Muscle of leg (tissue), 9 donors: ENCODE results near the gene PLK3. TPM values are rescaled to one million over a fixed set of nuclear protein-coding genes. Genes with fewer than 3 reads are reported as not detected.

Experiments
- polyA plus RNA-seq, 8 donors: library from polyadenylated mRNA; unstranded; fragments of 120-200 nt; gene quantifications; one replicate each; pipeline versions ENCODE4 v1.2.1 to v1.2.3, GENCODE V29; 2013; ENCODE audit warnings: inconsistent platforms in 1 of 8, low replicate concordance in 1 of 8; ENCODE audit not compliant: insufficient read length in 8 of 8, insufficient read depth in 1 of 8
- total RNA-seq: library from RNA; stranded (reverse); fragments of 120-200 nt; gene quantifications from one replicate; pipeline ENCODE4 v1.2.4, GENCODE V29; 2013

PLK3 gene
- total and polyA plus RNA-seq, 9 donors = 8.3 to 20.8 (median 13.8) TPM

Other genes with a start within 250 kb of the PLK3 start
- gene TMEM53, start 125.9 kb upstream of the PLK3 start, total RNA-seq = 3.5 TPM
- 1 to 10 TPM; 5.4 to 7.8 (median 6.4) TPM for gene TMEM53, start 125.9 kb upstream of the PLK3 start, polyA plus RNA-seq
- 1.6 TPM for gene ARMH1, start 125.7 kb upstream of the PLK3 start, total RNA-seq
- 1 to 10 TPM; 1.3 to 2.6 (median 1.8) TPM for gene ARMH1, start 125.7 kb upstream of the PLK3 start, polyA plus RNA-seq
- not detected for gene RNU5D-1, start 69.2 kb upstream of the PLK3 start, total RNA-seq
- 1 to 10 TPM in 1 of 8 donors, not detected in 7; 1.5 TPM for gene RNU5D-1, start 69.2 kb upstream of the PLK3 start, polyA plus RNA-seq
- gene KIF2C, start 60.5 kb upstream of the PLK3 start, total RNA-seq = 9.2 TPM
- 10 to 100 TPM in 7 of 8 donors, 1 to 10 TPM in 1; 9.7 to 18.2 (median 14.2) TPM for gene KIF2C, start 60.5 kb upstream of the PLK3 start, polyA plus RNA-seq
- 4,408 TPM for gene RPS8, start 24.8 kb upstream of the PLK3 start, total RNA-seq
- 1,000 to 10,000 TPM; 2,811 to 3,640 (median 3,091) TPM for gene RPS8, start 24.8 kb upstream of the PLK3 start, polyA plus RNA-seq
- gene BEST4, start 12.2 kb upstream of the PLK3 start, total RNA-seq = 0.18 TPM
- gene BEST4, start 12.2 kb upstream of the PLK3 start, polyA plus RNA-seq = 1 to 10 TPM in 1 of 8 donors, under 1 TPM in 7; 0.30 to 1.4 (median 0.36) TPM
- gene DYNLT4, start 7.0 kb downstream of the PLK3 start, total RNA-seq = 0.40 TPM
- gene DYNLT4, start 7.0 kb downstream of the PLK3 start, polyA plus RNA-seq = under 1 TPM in 7 of 8 donors, not detected in 1; 0.14 to 0.58 (median 0.28) TPM
- gene BTBD19, start 8.1 kb downstream of the PLK3 start, total RNA-seq = 2.9 TPM
- gene BTBD19, start 8.1 kb downstream of the PLK3 start, polyA plus RNA-seq = 1 to 10 TPM; 4.3 to 9.5 (median 8.2) TPM
- gene PTCH2, start 42.9 kb downstream of the PLK3 start, total RNA-seq = 2.7 TPM
- gene PTCH2, start 42.9 kb downstream of the PLK3 start, polyA plus RNA-seq = 10 to 100 TPM in 3 of 8 donors, 1 to 10 TPM in 5; 5.8 to 14.1 (median 9.0) TPM
- gene EIF2B3, start 186.2 kb downstream of the PLK3 start, total RNA-seq = 36.5 TPM
- 10 to 100 TPM; 26.6 to 33.9 (median 28.3) TPM for gene EIF2B3, start 186.2 kb downstream of the PLK3 start, polyA plus RNA-seq
- 13.2 TPM for gene HECTD3, start 210.9 kb downstream of the PLK3 start, total RNA-seq
- 10 to 100 TPM; 26.3 to 33.3 (median 31.5) TPM for gene HECTD3, start 210.9 kb downstream of the PLK3 start, polyA plus RNA-seq
- gene UROD, start 211.9 kb downstream of the PLK3 start, total RNA-seq = 96.8 TPM
- gene UROD, start 211.9 kb downstream of the PLK3 start, polyA plus RNA-seq = 10 to 100 TPM; 79.9 to 94.0 (median 87.4) TPM